NCI-H460 (cell line): ENCODE measurements around the gene KRT7. TPM values are rescaled to one million over a fixed set of nuclear protein-coding genes. Genes with fewer than 3 reads are reported as not detected.
"Not testable (repeated sequence)": the region's sequence is repeated elsewhere in the genome, so short reads cannot be mapped to it uniquely, and the experiment has no call there.

Experiments used
- DNase-seq: peaks from one replicate; pipeline ENCODE4 v3.0.0-alpha.2; 2016; ENCODE audit warnings: low read depth; ENCODE audit errors: extremely low read depth
- total RNA-seq: library from RNA; depleted of rRNA; stranded (reverse); fragments of >200 nt; shearing (Covaris generic); gene quantifications from 2 replicates; pipeline ENCODE4 v1.2.3, GENCODE V29; 2014

Gene KRT7
- total RNA-seq, 1 experiment from 2014 or later = 23.1 TPM

GRCh38 chr12:52253391-52254179, 20.5 kb downstream of the KRT7 start:
- no peak for DNase-seq

GRCh38 chr12:52254180-52254964, 21.3 kb downstream of the KRT7 start:
- no peak for DNase-seq

GRCh38 chr12:52254965-52255751, 22.1 kb downstream of the KRT7 start:
- no peak for DNase-seq

- no peak for DNase-seq
Measured at GRCh38 chr12:52255926-52256583, 23.0 kb downstream of the KRT7 start.

- DNase-seq = no peak
Measured at GRCh38 chr12:52256584-52256935, 23.5 kb downstream of the KRT7 start.

- no peak for DNase-seq
Measured at GRCh38 chr12:52257074-52257551, 24.1 kb downstream of the KRT7 start.

GRCh38 chr12:52257922-52258321, 24.9 kb downstream of the KRT7 start:
- DNase-seq = not testable (repeated sequence)

- no peak for DNase-seq
Measured at GRCh38 chr12:52258335-52258901, 25.4 kb downstream of the KRT7 start.

GRCh38 chr12:52259657-52260243, 26.7 kb downstream of the KRT7 start:
- DNase-seq = no peak

GRCh38 chr12:52260361-52261207, 27.5 kb downstream of the KRT7 start:
- no peak for DNase-seq

- DNase-seq = no peak
Measured at GRCh38 chr12:52261208-52261484, 28.1 kb downstream of the KRT7 start.

- DNase-seq = no peak
Measured at GRCh38 chr12:52262286-52262685, 29.2 kb downstream of the KRT7 start.

GRCh38 chr12:52263761-52264434, 30.9 kb downstream of the KRT7 start:
- no peak for DNase-seq

- no peak for DNase-seq
Measured at GRCh38 chr12:52264435-52264825, 31.4 kb downstream of the KRT7 start.

- no peak for DNase-seq
Measured at GRCh38 chr12:52266514-52266913, 33.5 kb downstream of the KRT7 start.

GRCh38 chr12:52267266-52267665, 34.2 kb downstream of the KRT7 start:
- DNase-seq = no peak

GRCh38 chr12:52267699-52268098, 34.7 kb downstream of the KRT7 start:
- DNase-seq = no peak

GRCh38 chr12:52268212-52268611, 35.2 kb downstream of the KRT7 start:
- no peak for DNase-seq
